Measurements from ENCODE around the gene MYADM.
A peak's percentile ranks its signal among the peaks of the same experiment; 100 is the strongest.

The MYADM gene

DNA sequence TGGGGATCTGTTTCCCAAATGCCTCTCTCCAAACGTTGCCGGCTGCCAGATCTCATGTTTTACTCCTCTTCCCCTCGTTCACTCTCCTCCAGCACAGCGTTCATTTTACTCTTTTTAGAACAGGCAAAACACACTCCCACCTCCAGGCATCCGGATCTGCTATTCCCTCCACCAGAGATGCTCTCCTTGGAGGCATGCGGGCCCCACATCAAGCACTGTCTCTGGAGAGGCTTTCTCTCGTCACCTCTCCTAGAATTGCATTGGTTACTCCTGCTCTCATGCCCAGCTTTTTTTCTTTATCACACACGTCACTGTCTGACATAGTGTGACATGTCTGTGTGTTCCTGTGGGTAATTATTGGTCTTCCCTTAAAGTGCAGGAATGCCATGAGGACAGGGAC, 20.1 kb upstream of the MYADM start:
- H3K27me3 ChIP-seq (ENCODE audit: insufficient read depth, low read length): no peaks in the 10 kb centered on the region
- H4K8ac ChIP-seq (ENCODE audit: low read depth, low read length): no peak overlapping the region
- no peak overlapping the region for H2BK12ac ChIP-seq (ENCODE audit: low read length)
- H3K4me1 ChIP-seq (ENCODE audit: control insufficient read depth in 1 of 2, insufficient read depth in 2 of 2, low read length in 2 of 2): no peaks in the 10 kb centered on the region
- WGBS (ENCODE audit: extremely low coverage, insufficient coverage, insufficient read length): no CpG with 5 or more reads among the region's 8 CpGs
- no peak overlapping the region for H3K9ac ChIP-seq (ENCODE audit: low read length)
- no peaks in the 10 kb centered on the region for H3K36me3 ChIP-seq (ENCODE audit: control insufficient read depth in 1 of 2, insufficient read depth in 2 of 2, low read length in 2 of 2)
- no peaks in the 10 kb centered on the region for H3K79me2 ChIP-seq (ENCODE audit: control insufficient read depth, insufficient read depth, low read length, poor library complexity)
- H3K4ac ChIP-seq (ENCODE audit: low read depth, low read length): no peak overlapping the region
- no peak overlapping the region for H4K91ac ChIP-seq (ENCODE audit: low read depth, low read length)
- peak; percentile 71 to 78 for DNase-seq
- no peaks in the 10 kb centered on the region for H3K9me3 ChIP-seq (ENCODE audit: insufficient read depth, low read depth, low read length)
- H3K79me1 ChIP-seq (ENCODE audit: low read length): no peaks in the 10 kb centered on the region
- no peak overlapping the region for H3K18ac ChIP-seq (ENCODE audit: low read length)
- H2AK5ac ChIP-seq (ENCODE audit: low read length): no peak overlapping the region
- no peak overlapping the region for H3K27ac ChIP-seq (ENCODE audit: low read depth, low read length)
- no peak overlapping the region for H3K4me3 ChIP-seq (ENCODE audit: low read depth, low read length)
- no peak overlapping the region for H2AFZ ChIP-seq (ENCODE audit: insufficient read depth, low read length, poor library complexity)
- no peak overlapping the region for H2BK120ac ChIP-seq (ENCODE audit: insufficient read depth, low read length, poor library complexity)
- no peak overlapping the region for H3K14ac ChIP-seq (ENCODE audit: low read length)
- H4K12ac ChIP-seq (ENCODE audit: low read depth, low read length): no peak overlapping the region
- no peak overlapping the region for H2BK5ac ChIP-seq (ENCODE audit: low read depth, low read length, poor library complexity)
- no peak overlapping the region for H3K4me2 ChIP-seq (ENCODE audit: low read length)
- H3K23ac ChIP-seq (ENCODE audit: low read length): no peak overlapping the region

GRCh38 chr19:53849237-53849676, 18.4 kb upstream of the MYADM start:
- Histone ChIP-seq H3K9me3 (ENCODE audit: insufficient read depth, low read depth, low read length) (no peaks in the 10 kb centered on the region), H3K9ac (ENCODE audit: low read length) (no peak overlapping the region), H3K36me3 (ENCODE audit: control insufficient read depth in 1 of 2, insufficient read depth in 2 of 2, low read length in 2 of 2) (no peaks in the 10 kb centered on the region), H2BK120ac (ENCODE audit: insufficient read depth, low read length, poor library complexity) (no peak overlapping the region), H3K4me2 (ENCODE audit: low read length) (no peak overlapping the region), H4K12ac (ENCODE audit: low read depth, low read length) (no peak overlapping the region), H2BK12ac (ENCODE audit: low read length) (no peak overlapping the region), H3K4ac (ENCODE audit: low read depth, low read length) (no peak overlapping the region), H3K23ac (ENCODE audit: low read length) (no peak overlapping the region), H3K4me1 (ENCODE audit: control insufficient read depth in 1 of 2, insufficient read depth in 2 of 2, low read length in 2 of 2) (no peaks in the 10 kb centered on the region), H3K79me1 (ENCODE audit: low read length) (no peaks in the 10 kb centered on the region), H3K14ac (ENCODE audit: low read length) (no peak overlapping the region), H4K8ac (ENCODE audit: low read depth, low read length) (no peak overlapping the region), H3K4me3 (ENCODE audit: low read depth, low read length) (no peak overlapping the region), H4K91ac (ENCODE audit: low read depth, low read length) (no peak overlapping the region), H3K18ac (ENCODE audit: low read length) (no peak overlapping the region), H2AFZ (ENCODE audit: insufficient read depth, low read length, poor library complexity) (no peak overlapping the region), H2AK5ac (ENCODE audit: low read length) (no peak overlapping the region), H2BK5ac (ENCODE audit: low read depth, low read length, poor library complexity) (no peak overlapping the region), H3K27ac (ENCODE audit: low read depth, low read length) (no peak overlapping the region), H3K27me3 (ENCODE audit: insufficient read depth, low read length) (no peaks in the 10 kb centered on the region), H3K79me2 (ENCODE audit: control insufficient read depth, insufficient read depth, low read length, poor library complexity) (no peaks in the 10 kb centered on the region)
- peak in 1 of 2 donors; percentile 17 for DNase-seq
- WGBS (ENCODE audit: extremely low coverage, insufficient coverage, insufficient read length): no CpG with 5 or more reads among the region's 11 CpGs

- H4K8ac ChIP-seq (ENCODE audit: low read depth, low read length): no peak overlapping the region
- no peak overlapping the region for H3K14ac ChIP-seq (ENCODE audit: low read length)
- H3K36me3 ChIP-seq (ENCODE audit: control insufficient read depth in 1 of 2, insufficient read depth in 2 of 2, low read length in 2 of 2): no peaks in the 10 kb centered on the region
- no peak overlapping the region for H2BK120ac ChIP-seq (ENCODE audit: insufficient read depth, low read length, poor library complexity)
- H3K79me2 ChIP-seq (ENCODE audit: control insufficient read depth, insufficient read depth, low read length, poor library complexity): no peaks in the 10 kb centered on the region
- H3K4me3 ChIP-seq (ENCODE audit: low read depth, low read length): no peak overlapping the region
- no peaks in the 10 kb centered on the region for H3K4me1 ChIP-seq (ENCODE audit: control insufficient read depth in 1 of 2, insufficient read depth in 2 of 2, low read length in 2 of 2)
- no peaks in the 10 kb centered on the region for H3K9me3 ChIP-seq (ENCODE audit: insufficient read depth, low read depth, low read length)
- H2AFZ ChIP-seq (ENCODE audit: insufficient read depth, low read length, poor library complexity): no peak overlapping the region
- H2BK5ac ChIP-seq (ENCODE audit: low read depth, low read length, poor library complexity): no peak overlapping the region
- H3K4ac ChIP-seq (ENCODE audit: low read depth, low read length): no peak overlapping the region
- H3K27me3 ChIP-seq (ENCODE audit: insufficient read depth, low read length): no peaks in the 10 kb centered on the region
- no peak for DNase-seq
- no CpG with 5 or more reads among the region's 2 CpGs for WGBS (ENCODE audit: extremely low coverage, insufficient coverage, insufficient read length)
- no peak overlapping the region for H4K12ac ChIP-seq (ENCODE audit: low read depth, low read length)
- no peaks in the 10 kb centered on the region for H3K79me1 ChIP-seq (ENCODE audit: low read length)
- H3K23ac ChIP-seq (ENCODE audit: low read length): no peak overlapping the region
- no peak overlapping the region for H3K4me2 ChIP-seq (ENCODE audit: low read length)
- H2BK12ac ChIP-seq (ENCODE audit: low read length): no peak overlapping the region
- H3K9ac ChIP-seq (ENCODE audit: low read length): no peak overlapping the region
- no peak overlapping the region for H4K91ac ChIP-seq (ENCODE audit: low read depth, low read length)
- H3K18ac ChIP-seq (ENCODE audit: low read length): no peak overlapping the region
- no peak overlapping the region for H2AK5ac ChIP-seq (ENCODE audit: low read length)
- no peak overlapping the region for H3K27ac ChIP-seq (ENCODE audit: low read depth, low read length)
Measured at GRCh38 chr19:53853707-53854106, 14.0 kb upstream of the MYADM start.

DNA sequence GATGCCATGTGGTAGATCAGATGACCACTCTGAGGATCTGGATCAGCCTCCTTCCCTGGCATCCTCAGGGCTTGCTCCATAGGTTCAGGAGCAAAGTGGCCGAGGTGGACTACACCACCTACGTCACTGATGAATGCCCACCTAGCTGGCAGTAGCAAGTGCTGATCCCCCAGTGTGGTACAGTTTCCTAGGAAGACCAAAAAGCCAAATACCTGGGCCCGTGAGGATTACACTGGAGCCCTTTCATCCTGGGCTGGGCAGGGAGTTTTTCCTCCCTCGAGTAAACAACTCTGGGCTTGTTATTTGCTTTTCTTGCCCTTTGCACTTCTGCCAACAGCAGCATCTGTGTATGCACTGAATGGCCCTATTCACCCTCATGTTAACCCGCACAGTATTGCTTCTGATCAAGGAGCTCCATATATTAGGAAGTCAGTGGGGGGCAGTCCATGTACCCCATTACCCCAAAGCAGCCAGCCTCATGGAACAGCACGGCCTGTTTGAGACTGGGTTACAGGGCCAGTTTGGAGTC, 3.3 kb upstream of the MYADM start:
- no peak overlapping the region for H4K91ac ChIP-seq (ENCODE audit: low read depth, low read length)
- peaks cover 12 to 14% of the 10 kb centered on the region in 2 experiments for H3K4me1 ChIP-seq (ENCODE audit: control insufficient read depth in 1 of 2, insufficient read depth in 2 of 2, low read length in 2 of 2)
- no peak overlapping the region for H3K4me3 ChIP-seq (ENCODE audit: low read depth, low read length)
- H3K18ac ChIP-seq (ENCODE audit: low read length): no peak overlapping the region
- no peak overlapping the region for H3K27ac ChIP-seq (ENCODE audit: low read depth, low read length)
- peaks cover 16% of the 10 kb centered on the region for H3K79me2 ChIP-seq (ENCODE audit: control insufficient read depth, insufficient read depth, low read length, poor library complexity)
- H3K9me3 ChIP-seq (ENCODE audit: insufficient read depth, low read depth, low read length): peaks cover 3% of the 10 kb centered on the region
- H3K9ac ChIP-seq (ENCODE audit: low read length): no peak overlapping the region
- peaks cover 26% of the 10 kb centered on the region for H3K79me1 ChIP-seq (ENCODE audit: low read length)
- WGBS (ENCODE audit: extremely low coverage, insufficient coverage, insufficient read length): no CpG with 5 or more reads among the region's 6 CpGs
- H3K36me3 ChIP-seq (ENCODE audit: control insufficient read depth in 1 of 2, insufficient read depth in 2 of 2, low read length in 2 of 2): no peaks in the 10 kb centered on the region
- H2BK12ac ChIP-seq (ENCODE audit: low read length): no peak overlapping the region
- no peak overlapping the region for H2AK5ac ChIP-seq (ENCODE audit: low read length)
- no peak for DNase-seq
- H3K14ac ChIP-seq (ENCODE audit: low read length): no peak overlapping the region
- no peak overlapping the region for H3K4me2 ChIP-seq (ENCODE audit: low read length)
- H2BK5ac ChIP-seq (ENCODE audit: low read depth, low read length, poor library complexity): no peak overlapping the region
- no peak overlapping the region for H2BK120ac ChIP-seq (ENCODE audit: insufficient read depth, low read length, poor library complexity)
- no peak overlapping the region for H2AFZ ChIP-seq (ENCODE audit: insufficient read depth, low read length, poor library complexity)
- no peak overlapping the region for H4K12ac ChIP-seq (ENCODE audit: low read depth, low read length)
- no peaks in the 10 kb centered on the region for H3K27me3 ChIP-seq (ENCODE audit: insufficient read depth, low read length)
- no peak overlapping the region for H3K4ac ChIP-seq (ENCODE audit: low read depth, low read length)
- H4K8ac ChIP-seq (ENCODE audit: low read depth, low read length): no peak overlapping the region
- no peak overlapping the region for H3K23ac ChIP-seq (ENCODE audit: low read length)

Measured in trophoblast cell (in vitro differentiated cells and primary cell).